Lung (tissue), 12 donors: ENCODE data around the gene CLCN4. TPM values are rescaled to one million over a fixed set of nuclear protein-coding genes. Genes with fewer than 3 reads are reported as not detected.
A peak's percentile ranks its signal among the peaks of the same experiment; 100 is the strongest.

Source experiments
- ATAC-seq: fragments of 200-7000 bp; cut with Tn5 transposase; one replicate; pipeline ENCODE4 v1.9.1; 2020; ENCODE audit warnings: moderate number of reproducible peaks; ENCODE audit not compliant: insufficient read depth, low FRiP score
- DNase-seq, 3 donors: peaks; one replicate each; pipeline ENCODE4 v3.0.0-alpha.2; 2013 to 2017
- H3K27ac ChIP-seq, 2 donors: one replicate each; pipeline ENCODE4 v1.5.1; 2013; ENCODE audit warnings: mild to moderate bottlenecking in 2 of 2, moderate library complexity in 2 of 2, control low read depth in 1 of 2, inconsistent platforms in 1 of 2, low read depth in 1 of 2, low read length in 1 of 2
- H3K27me3 ChIP-seq, 3 donors: one replicate each; pipeline ENCODE4 v1.5.1; 2013; ENCODE audit warnings: low read length in 2 of 3; ENCODE audit not compliant: control insufficient read depth in 3 of 3, insufficient read depth in 3 of 3
- H3K36me3 ChIP-seq, 4 donors: one replicate each; pipeline ENCODE4 v1.5.1; 2013; ENCODE audit warnings: low read length in 4 of 4, mild to moderate bottlenecking in 1 of 4, moderate library complexity in 1 of 4; ENCODE audit not compliant: control insufficient read depth in 4 of 4, insufficient read depth in 4 of 4
- H3K4me1 ChIP-seq, 5 donors: one replicate each; pipeline ENCODE4 v1.5.1; 2013; ENCODE audit warnings: low read length in 5 of 5, mild to moderate bottlenecking in 2 of 5, moderate library complexity in 1 of 5; ENCODE audit not compliant: control insufficient read depth in 5 of 5, insufficient read depth in 5 of 5
- H3K4me3 ChIP-seq: one replicate; pipeline ENCODE4 v1.5.1; 2013; ENCODE audit warnings: mild to moderate bottlenecking, control low read depth, moderate library complexity
- H3K9ac ChIP-seq, 2 donors: one replicate each; pipeline ENCODE4 v1.5.1; 2013; ENCODE audit warnings: low read length in 2 of 2, control low read depth in 1 of 2; ENCODE audit not compliant: insufficient read depth in 1 of 2
- H3K9me3 ChIP-seq, 4 donors: one replicate each; pipeline ENCODE4 v1.5.1; 2013; ENCODE audit warnings: low read length in 3 of 4, mild to moderate bottlenecking in 1 of 4, moderate library complexity in 1 of 4; ENCODE audit not compliant: control insufficient read depth in 4 of 4, insufficient read depth in 3 of 4
- CTCF ChIP-seq: IDR thresholded peaks from 2 replicates; pipeline ENCODE4 v1.5.1; 2012; ENCODE audit warnings: mild to moderate bottlenecking; ENCODE audit errors: control extremely low read depth, extremely low read depth
- WGBS, 2 donors: extraction: QIAGEN DNeasy Blood & Tissue Kit; methylation state at CpG; one replicate each; pipeline ENCODE4 v1.1.7; 2013; 5-methylcytosine and 5-hydroxymethylcytosine counted together
- polyA plus RNA-seq, 2 donors: library from polyadenylated mRNA; stranded (reverse); fragments of 200-250 nt; gene quantifications; one replicate each; pipeline ENCODE4 v1.2.1, GENCODE V29; 2013
- total RNA-seq, 2 donors: library from RNA; depleted of rRNA in 1 of 2; stranded (reverse); fragments of >200 nt in 1 of 2; gene quantifications; one replicate each; pipeline ENCODE4 v1.2.1, GENCODE V29; 2014 to 2021
- donor health status: control.
- donor health status: control.
- donor health status: Bipolar disorder and iron deficiency.
- donor health status: healthy.
- donor health status: DM: yes; HTN: yes; CAD: no.

CLCN4 gene
- total and polyA plus RNA-seq, 4 donors = 2.1 to 11.3 (median 5.8) TPM

GRCh38 chrX:10198254-10198653, 41.5 kb downstream of the CLCN4 start:
- ATAC-seq (no peak), DNase-seq (no peak)
- no peak for TF ChIP-seq CTCF
- WGBS, 2 donors = 67 to 71% methylated on average over 5 of the region's 5 CpGs
- Histone ChIP-seq H3K27me3 (peaks cover 0 to 11% (median 10%) of the 10 kb centered on the region in 3 donors), H3K4me3 (no peak overlapping the region), H3K27ac (peak overlapping the region in 1 of 2 donors; percentile 21), H3K36me3 (no peaks in the 10 kb centered on the region), H3K4me1 (peaks cover 0 to under 1% (median 0%) of the 10 kb centered on the region in 5 donors), H3K9me3 (no peaks in the 10 kb centered on the region), H3K9ac (no peak overlapping the region)

- peak in 1 of 3 donors; percentile 24 for DNase-seq
- peak; percentile 30 for ATAC-seq
- peaks cover 0 to 14% (median 9%) of the 10 kb centered on the region in 3 donors for H3K27me3 ChIP-seq
Measured at GRCh38 chrX:10199212-10199611, 42.4 kb downstream of the CLCN4 start.

GRCh38 chrX:10203617-10204016, 46.8 kb downstream of the CLCN4 start:
- 54 to 81% methylated on average over 3 of the region's 3 CpGs for WGBS, 2 donors

More at GRCh38 chrX:10199212-10199611, 42.4 kb downstream of the CLCN4 start:
- Histone ChIP-seq H3K9ac (no peak overlapping the region), H3K27ac (no peak overlapping the region), H3K4me3 (no peak overlapping the region), H3K4me1 (peaks cover 0 to 3% (median 0%) of the 10 kb centered on the region in 5 donors), H3K9me3 (no peaks in the 10 kb centered on the region), H3K36me3 (no peaks in the 10 kb centered on the region)
- no peak for TF ChIP-seq CTCF
- WGBS, 2 donors = 20 to 39% methylated on average over 6 of the region's 6 CpGs

More at GRCh38 chrX:10203617-10204016, 46.8 kb downstream of the CLCN4 start:
- no peak for ATAC-seq
- Histone ChIP-seq H3K27me3 (peaks cover 0 to 20% (median 3%) of the 10 kb centered on the region in 3 donors), H3K9me3 (no peaks in the 10 kb centered on the region), H3K4me3 (no peak overlapping the region), H3K4me1 (peaks cover 0 to 3% (median 0%) of the 10 kb centered on the region in 5 donors), H3K9ac (no peak overlapping the region), H3K36me3 (peaks cover 0 to 1% (median 0%) of the 10 kb centered on the region in 4 donors), H3K27ac (no peak overlapping the region)
- no peak for TF ChIP-seq CTCF
- DNase-seq = no peak
